ENCODE measurements around the gene ORAI3.

ORAI3 gene

DNA sequence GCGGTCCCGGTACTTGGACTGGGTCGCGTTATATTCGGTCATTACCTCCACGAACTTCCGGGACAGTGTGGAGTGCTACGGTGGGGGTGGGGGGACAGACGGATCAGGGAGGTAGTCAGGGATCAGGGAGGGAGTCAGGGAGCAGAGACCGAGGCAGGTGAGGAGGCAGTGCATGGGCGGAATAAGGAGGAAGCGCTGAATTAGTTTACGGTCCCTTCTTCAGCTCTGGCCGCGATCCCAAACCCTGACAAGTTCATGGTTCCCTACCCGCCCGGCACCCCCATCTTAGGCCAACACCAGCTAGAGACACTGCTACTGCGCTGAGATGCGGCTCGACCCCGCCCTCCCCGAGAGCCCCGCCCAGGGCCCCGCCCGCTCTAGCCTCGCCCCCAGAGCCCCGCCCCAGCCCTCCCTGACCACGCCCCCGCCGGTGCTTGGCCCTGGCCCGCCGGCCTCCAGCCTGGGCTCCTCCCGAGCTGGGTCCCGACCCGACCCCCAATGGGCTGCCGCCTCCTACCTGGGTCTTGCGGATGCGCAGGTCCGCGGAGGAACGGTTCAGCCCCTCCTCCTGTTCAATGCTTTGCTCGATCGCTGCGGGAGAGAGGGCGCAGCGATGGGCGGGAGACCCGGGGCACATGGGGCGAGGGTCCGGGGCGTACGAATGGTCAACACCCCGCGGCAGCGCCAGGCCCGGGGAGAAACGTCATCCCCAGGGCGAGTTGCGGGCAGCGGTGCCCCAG, 48.3 kb downstream of the ORAI3 start:
- peak; percentile 100 for DNase-seq (ENCODE audit: low spot score)
- in situ Hi-C loops (cut with MboI; ENCODE audit: low sequenced_read_pairs, unreplicated experiment): loop anchor here (25.0 kb wide), 1 partner anchor 440 kb away; the partner anchor contains the start of genes COX6A2 and ZNF843
- TF ChIP-seq, protein P1, sequence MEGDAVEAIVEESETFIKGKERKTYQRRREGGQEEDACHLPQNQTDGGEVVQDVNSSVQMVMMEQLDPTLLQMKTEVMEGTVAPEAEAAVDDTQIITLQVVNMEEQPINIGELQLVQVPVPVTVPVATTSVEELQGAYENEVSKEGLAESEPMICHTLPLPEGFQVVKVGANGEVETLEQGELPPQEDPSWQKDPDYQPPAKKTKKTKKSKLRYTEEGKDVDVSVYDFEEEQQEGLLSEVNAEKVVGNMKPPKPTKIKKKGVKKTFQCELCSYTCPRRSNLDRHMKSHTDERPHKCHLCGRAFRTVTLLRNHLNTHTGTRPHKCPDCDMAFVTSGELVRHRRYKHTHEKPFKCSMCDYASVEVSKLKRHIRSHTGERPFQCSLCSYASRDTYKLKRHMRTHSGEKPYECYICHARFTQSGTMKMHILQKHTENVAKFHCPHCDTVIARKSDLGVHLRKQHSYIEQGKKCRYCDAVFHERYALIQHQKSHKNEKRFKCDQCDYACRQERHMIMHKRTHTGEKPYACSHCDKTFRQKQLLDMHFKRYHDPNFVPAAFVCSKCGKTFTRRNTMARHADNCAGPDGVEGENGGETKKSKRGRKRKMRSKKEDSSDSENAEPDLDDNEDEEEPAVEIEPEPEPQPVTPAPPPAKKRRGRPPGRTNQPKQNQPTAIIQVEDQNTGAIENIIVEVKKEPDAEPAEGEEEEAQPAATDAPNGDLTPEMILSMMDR (IDR thresholded peaks at IDR 0.05; ENCODE audit: borderline replicate concordance, control extremely low read depth, extremely low read depth, insufficient read depth, missing control alignments): no peak

DNA sequence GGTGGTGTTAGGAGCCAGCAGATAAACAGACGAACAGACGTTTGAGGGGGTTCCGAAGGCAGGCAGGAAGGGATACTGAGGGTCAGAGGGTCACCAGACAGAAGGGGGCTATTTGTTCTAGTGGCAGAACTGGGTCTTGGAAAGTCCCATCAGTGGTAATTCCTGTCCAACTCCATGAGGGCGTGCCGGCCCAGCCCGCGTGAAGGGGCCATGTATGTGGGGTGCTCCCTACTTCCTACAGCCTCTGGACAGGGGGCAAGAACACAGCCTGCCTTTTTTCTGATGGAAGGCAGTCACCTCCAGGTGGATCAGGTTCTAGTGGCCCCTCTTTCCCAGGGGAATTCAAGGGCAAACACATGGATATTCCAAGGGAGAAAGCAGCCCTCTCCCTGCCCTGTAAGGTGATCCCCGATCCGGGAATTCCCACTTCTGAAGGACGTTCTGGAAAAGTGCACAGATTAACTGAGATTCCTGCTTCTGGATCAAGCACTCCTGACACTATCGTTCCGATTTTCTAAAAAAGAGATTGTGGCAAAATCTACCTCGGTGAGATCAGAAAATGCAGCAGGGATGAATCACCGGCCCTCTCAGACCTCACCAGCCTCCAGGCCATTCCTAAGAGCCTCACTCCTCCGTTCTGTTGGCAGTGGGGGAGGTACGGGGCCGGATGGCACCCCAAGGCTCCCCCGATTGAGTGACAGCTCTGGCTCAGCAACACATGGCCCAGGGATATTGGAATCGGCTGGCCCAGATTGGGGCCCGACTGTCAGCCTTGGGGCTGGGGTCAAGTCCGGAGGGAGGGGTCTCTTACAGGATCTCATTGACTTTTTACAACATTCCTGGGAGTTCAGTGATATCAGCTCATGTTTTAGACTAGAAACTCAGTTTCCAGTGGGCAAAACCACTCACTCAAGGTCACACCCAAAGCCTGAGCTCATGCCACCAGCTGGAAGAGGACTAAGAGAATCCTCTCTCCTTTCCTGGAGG, 49.1 kb downstream of the ORAI3 start:
- no peak for DNase-seq (ENCODE audit: low spot score)

DNA sequence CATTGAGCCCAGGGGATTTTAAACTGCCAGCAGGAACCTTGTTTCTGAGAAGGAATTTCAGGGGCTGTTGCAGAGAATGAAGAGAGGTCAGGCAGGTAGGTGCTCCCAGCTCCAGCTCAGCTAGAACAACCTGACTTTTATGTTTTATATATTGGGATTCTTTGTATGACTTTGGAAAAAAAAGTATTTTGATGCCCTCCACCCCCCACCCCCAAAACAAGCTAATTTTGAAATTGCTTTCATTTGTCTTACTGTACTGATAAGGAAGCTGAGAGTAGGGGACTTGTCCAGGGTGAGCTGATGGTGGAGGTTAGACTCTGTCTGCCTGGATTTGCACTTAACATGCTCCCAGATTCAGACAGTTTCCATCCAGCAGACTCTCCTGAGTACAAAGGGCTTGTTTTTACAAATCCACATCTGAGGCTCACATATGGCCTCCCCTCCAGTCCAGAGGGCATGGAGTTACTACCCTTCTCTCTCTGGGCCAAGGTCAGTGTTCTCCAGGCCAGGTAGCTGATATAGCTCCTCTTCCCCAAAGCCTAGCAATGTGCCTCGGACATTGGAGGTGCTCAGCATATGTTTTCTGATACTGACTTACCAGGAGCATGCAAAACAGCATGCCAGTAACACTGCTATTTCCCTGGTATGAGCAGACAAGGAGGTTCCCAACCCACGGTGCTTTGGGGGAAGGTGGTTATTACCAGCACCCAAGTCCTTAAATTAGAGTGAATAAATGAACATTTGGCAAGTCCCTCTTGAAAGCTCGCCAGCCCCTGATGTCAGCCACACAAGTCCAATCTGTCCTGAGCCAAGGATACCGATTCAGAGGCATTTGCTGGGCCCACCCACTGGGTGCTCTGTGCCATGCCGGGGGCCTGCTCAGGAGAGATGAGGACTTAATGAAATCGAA, 50.2 kb downstream of the ORAI3 start:
- no peak for DNase-seq (ENCODE audit: low spot score)
- TF ChIP-seq, protein P1 (IDR thresholded peaks at IDR 0.05; ENCODE audit: borderline replicate concordance, control extremely low read depth, extremely low read depth, insufficient read depth, missing control alignments): no peak
- in situ Hi-C loops (cut with MboI; ENCODE audit: low sequenced_read_pairs, unreplicated experiment): loop anchor here (25.0 kb wide), 1 partner anchor 438 kb away; the partner anchor contains the start of genes COX6A2 and ZNF843

More for the DNA sequence above, 49.1 kb downstream of the ORAI3 start:
- in situ Hi-C loops (cut with MboI; ENCODE audit: low sequenced_read_pairs, unreplicated experiment): loop anchor here (25.0 kb wide), 1 partner anchor 439 kb away; the partner anchor contains the start of genes COX6A2 and ZNF843
- TF ChIP-seq, protein P1 (IDR thresholded peaks at IDR 0.05; ENCODE audit: borderline replicate concordance, control extremely low read depth, extremely low read depth, insufficient read depth, missing control alignments): no peak

DNA sequence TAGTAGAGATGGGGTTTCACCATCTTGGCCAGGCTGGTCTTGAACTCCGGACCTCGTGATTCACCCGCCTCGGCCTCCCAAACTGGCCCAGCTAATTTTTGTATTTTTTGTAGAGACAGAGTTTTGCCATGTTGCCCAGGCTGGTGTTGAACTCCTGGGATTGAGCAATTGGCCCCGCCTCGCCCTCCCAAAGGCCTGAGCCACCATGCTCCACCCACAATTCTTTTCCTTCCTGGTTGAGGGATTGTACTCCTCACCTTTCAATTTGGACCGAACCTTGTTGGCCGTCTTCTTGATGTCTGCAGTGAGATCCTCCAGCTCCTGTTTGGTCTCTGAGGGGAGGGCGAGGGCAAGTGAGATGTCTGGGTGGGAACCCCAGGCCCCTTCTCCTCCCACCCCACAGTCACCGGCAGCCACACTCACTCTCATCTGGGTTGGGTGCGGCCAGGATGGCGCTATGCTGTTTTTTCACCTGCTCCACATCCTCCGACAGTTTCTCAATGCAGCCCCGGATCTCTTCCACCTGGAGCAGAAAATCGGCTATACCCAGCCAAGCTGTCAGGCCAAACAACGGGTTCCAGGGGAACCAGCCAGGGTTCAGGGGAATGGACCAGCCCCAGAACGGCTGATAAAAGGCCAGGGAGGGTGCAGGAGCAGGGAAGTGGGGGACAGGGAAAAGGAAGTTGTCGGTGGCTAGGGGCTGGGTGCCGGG, 52.0 kb downstream of the ORAI3 start:
- TF ChIP-seq, protein P1 (IDR thresholded peaks at IDR 0.05; ENCODE audit: borderline replicate concordance, control extremely low read depth, extremely low read depth, insufficient read depth, missing control alignments): no peak
- in situ Hi-C loops (cut with MboI; ENCODE audit: low sequenced_read_pairs, unreplicated experiment): no loop called here
- no peak for DNase-seq (ENCODE audit: low spot score)

DNA sequence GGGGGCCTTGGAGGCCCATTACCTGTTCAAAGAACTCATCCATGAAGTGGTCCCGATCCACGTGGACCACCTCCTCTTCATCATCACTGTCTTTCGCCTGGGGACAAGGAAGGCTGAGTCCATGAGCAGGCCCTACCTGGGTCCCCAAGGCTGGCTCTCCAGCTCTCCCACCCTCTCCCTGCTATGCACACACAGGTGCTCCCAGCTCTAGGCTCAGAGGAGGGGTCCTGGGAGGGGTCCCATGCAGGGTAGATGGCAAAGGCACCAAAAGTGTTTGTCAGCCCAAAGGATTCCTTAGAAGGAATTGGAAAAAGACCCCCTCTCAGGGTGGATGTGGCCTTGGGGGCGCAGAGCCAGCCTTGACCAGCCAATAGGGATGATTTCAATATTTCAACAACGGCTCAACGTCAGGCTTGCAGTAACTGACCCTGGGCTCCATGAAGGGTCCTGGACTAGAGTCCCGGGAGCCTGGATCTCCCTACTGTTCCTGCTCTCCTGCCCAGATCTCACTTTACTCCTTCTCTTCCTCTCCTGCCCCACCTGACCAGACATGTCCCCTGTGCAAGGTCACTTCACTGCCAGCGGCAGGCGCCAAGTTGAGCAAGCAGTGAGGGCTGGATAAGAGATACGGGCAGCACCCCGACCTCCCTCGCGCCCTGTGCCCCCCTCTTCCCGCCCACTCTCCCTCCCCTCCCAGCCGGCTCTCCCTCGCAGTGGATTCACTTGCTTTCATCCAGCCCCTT, 52.8 kb downstream of the ORAI3 start:
- in situ Hi-C loops (cut with MboI; ENCODE audit: low sequenced_read_pairs, unreplicated experiment): no loop called here
- TF ChIP-seq, protein P1 (IDR thresholded peaks at IDR 0.05; ENCODE audit: borderline replicate concordance, control extremely low read depth, extremely low read depth, insufficient read depth, missing control alignments): no peak
- DNase-seq (ENCODE audit: low spot score): no peak
